Glomerular visceral epithelial cell (primary cell): ENCODE data around the gene CYP20A1.
"Not testable (repeated sequence)": the region's sequence is repeated elsewhere in the genome, so short reads cannot be mapped to it uniquely, and the experiment has no call there.

ENCODE experiments used
- DNase-seq: peaks from one replicate; pipeline ENCODE4 v3.0.0-alpha.2; 2016; ENCODE audit errors: extremely low spot score

The CYP20A1 gene

GRCh38 chr2:203238704-203239526 lies at the start of gene CYP20A1:
TSS of gene CYP20A1 (plus strand) at chr2:203239018. CDS start at chr2:203239063, 45 bp downstream.
- peak; percentile 97 for DNase-seq

- DNase-seq: not testable (repeated sequence)
Measured at GRCh38 chr2:203190547-203190946, 48.3 kb upstream of the CYP20A1 start.

- DNase-seq: not testable (repeated sequence)
Measured at GRCh38 chr2:203191026-203191425, 47.8 kb upstream of the CYP20A1 start.

GRCh38 chr2:203191961-203192360 lies 46.9 kb upstream of the CYP20A1 start:
- DNase-seq: no peak

- DNase-seq: no peak
Measured at GRCh38 chr2:203195331-203196036, 43.3 kb upstream of the CYP20A1 start.

GRCh38 chr2:203200866-203201265 lies 38.0 kb upstream of the CYP20A1 start:
- no peak for DNase-seq

- DNase-seq: no peak
Measured at GRCh38 chr2:203201426-203201825, 37.4 kb upstream of the CYP20A1 start.

- DNase-seq: no peak
Measured at GRCh38 chr2:203209538-203209937, 29.3 kb upstream of the CYP20A1 start.

GRCh38 chr2:203225423-203226039 lies 13.3 kb upstream of the CYP20A1 start:
- DNase-seq: peak; percentile 42

GRCh38 chr2:203229674-203230073 lies 9.1 kb upstream of the CYP20A1 start:
- not testable (repeated sequence) for DNase-seq

- DNase-seq: no peak
Measured at GRCh38 chr2:203237346-203238238, 1.2 kb upstream of the CYP20A1 start.

GRCh38 chr2:203238292-203238703 lies 520 bp upstream of the CYP20A1 start:
- no peak for DNase-seq

- no peak for DNase-seq
Measured at GRCh38 chr2:203240491-203240890, 1.7 kb downstream of the CYP20A1 start.

- no peak for DNase-seq
Measured at GRCh38 chr2:203242518-203242917, 3.7 kb downstream of the CYP20A1 start.

- DNase-seq: no peak
Measured at GRCh38 chr2:203246646-203247045, 7.8 kb downstream of the CYP20A1 start.

- no peak for DNase-seq
Measured at GRCh38 chr2:203252818-203253217, 14.0 kb downstream of the CYP20A1 start.

- not testable (repeated sequence) for DNase-seq
Measured at GRCh38 chr2:203253422-203254095, 14.7 kb downstream of the CYP20A1 start.

GRCh38 chr2:203261326-203262159 lies 22.7 kb downstream of the CYP20A1 start:
- DNase-seq: no peak

GRCh38 chr2:203279288-203279687 lies 40.5 kb downstream of the CYP20A1 start:
- DNase-seq: no peak
